NB4 (cell line): ENCODE results near the gene ZNF366.

Experiments used
- DNase-seq: peaks from one replicate; pipeline ENCODE4 v3.0.0; 2010; ENCODE audit warnings: low read depth
- H3K4me3 ChIP-seq: one replicate; pipeline ENCODE4 v1.5.1; 2011; ENCODE audit warnings: mild to moderate bottlenecking, low read depth, low read length, moderate library complexity
- CTCF ChIP-seq: IDR thresholded peaks from one replicate; pipeline ENCODE4 v1.5.1; 2012; ENCODE audit warnings: low read depth, low read length
- MYC ChIP-seq: IDR thresholded peaks from 2 replicates; pipeline ENCODE4 v1.6.1; 2011; ENCODE audit warnings: low read depth, low read length
- POLR2A ChIP-seq: IDR thresholded peaks from 2 replicates; pipeline ENCODE4 v1.6.1; 2011; ENCODE audit warnings: mild to moderate bottlenecking; ENCODE audit not compliant: insufficient read length; ENCODE audit errors: extremely low read depth
- TF ChIP-seq, protein P1 (sequence below): IDR thresholded peaks from 2 replicates; pipeline ENCODE4 v1.6.1; 2011; ENCODE audit warnings: low read depth, low read length

ZNF366 gene

DNA sequence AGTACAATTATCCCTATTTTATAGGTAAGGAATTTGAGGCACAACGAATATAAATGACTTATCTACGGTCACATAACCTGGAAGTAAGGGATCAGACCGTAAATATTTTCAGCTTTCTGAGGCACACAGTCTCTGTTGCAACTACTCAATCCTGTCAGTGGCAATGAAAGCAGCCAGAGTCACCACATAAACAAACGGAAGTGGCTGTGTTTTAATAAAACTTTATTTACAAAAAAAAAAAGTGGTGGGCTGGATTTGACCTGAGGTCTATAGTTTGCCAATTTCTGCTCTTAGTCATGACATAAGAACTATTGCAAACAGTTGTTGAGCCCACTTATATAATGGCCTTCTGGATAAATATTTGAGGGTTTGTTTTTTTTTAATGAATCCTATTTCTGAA lies 29.6 kb downstream of the ZNF366 start:
- DNase-seq, result no peak
- H3K4me3 ChIP-seq, result no peak overlapping the region
- TF ChIP-seq, protein P1, sequence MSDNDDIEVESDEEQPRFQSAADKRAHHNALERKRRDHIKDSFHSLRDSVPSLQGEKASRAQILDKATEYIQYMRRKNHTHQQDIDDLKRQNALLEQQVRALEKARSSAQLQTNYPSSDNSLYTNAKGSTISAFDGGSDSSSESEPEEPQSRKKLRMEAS, result no peak
- no peak for TF ChIP-seq MYC
- no peak for TF ChIP-seq CTCF
- no peak for TF ChIP-seq POLR2A

- TF ChIP-seq MYC, result no peak
- no peak for TF ChIP-seq CTCF
- no peak for TF ChIP-seq POLR2A
- TF ChIP-seq, protein P1, result no peak
Observed at GRCh38 chr5:72477176-72477575, 30.0 kb downstream of the ZNF366 start.

GRCh38 chr5:72476721-72477120 lies 30.5 kb downstream of the ZNF366 start:
- no peak for DNase-seq
- no peak for TF ChIP-seq CTCF
- TF ChIP-seq MYC, result no peak
- TF ChIP-seq, protein P1, result no peak
- TF ChIP-seq POLR2A, result no peak
- no peak overlapping the region for H3K4me3 ChIP-seq

More at GRCh38 chr5:72477176-72477575, 30.0 kb downstream of the ZNF366 start:
- H3K4me3 ChIP-seq, result no peak overlapping the region
- no peak for DNase-seq

DNA sequence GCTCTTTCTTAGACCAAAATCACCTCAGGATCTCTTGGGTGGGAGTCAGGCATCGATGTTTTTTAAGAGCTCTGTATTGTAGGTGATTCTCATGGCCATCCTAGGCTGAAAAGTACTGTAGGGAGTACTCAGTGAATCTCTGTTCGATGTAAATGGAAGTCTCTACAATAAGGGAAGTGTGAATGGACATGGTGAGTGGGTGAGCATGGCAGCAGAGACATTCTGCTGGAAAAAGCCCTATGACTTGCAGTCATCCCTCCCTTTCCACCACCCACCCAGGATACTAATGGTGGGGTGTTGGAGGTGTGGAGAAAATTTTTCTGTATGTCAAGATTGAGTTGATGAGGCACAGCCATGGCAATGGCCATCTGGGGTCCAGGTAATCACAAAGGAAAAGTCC lies 30.9 kb downstream of the ZNF366 start:
- DNase-seq, result no peak
- TF ChIP-seq MYC (no peak), CTCF (no peak)
- no peak overlapping the region for H3K4me3 ChIP-seq

- H3K4me3 ChIP-seq, result no peak overlapping the region
- TF ChIP-seq, protein P1, result no peak
- TF ChIP-seq CTCF, result no peak
- no peak for TF ChIP-seq MYC
- no peak for TF ChIP-seq POLR2A
- DNase-seq, result no peak
Observed at GRCh38 chr5:72474516-72474915, 32.7 kb downstream of the ZNF366 start.

DNA sequence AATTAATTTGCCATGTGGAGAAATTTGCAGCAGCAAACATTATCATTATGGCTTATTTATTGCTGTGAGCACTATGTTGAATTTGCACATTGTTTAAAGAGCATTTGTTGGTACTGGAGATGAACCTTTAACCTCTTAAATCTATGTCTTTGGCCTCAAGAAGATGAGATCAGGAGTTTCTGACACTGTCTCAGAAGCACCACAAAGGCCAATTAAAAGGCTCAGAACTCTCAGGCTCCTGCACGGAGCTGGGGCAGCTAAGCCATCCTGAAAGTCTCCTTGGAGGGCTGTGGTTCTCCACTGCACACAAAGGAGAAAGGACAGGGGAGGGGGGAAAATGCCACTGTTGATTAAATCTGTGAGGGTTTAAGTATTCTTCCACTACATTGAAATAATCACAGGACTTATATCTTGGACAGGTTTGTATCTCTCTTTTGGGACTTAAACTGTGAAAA lies 33.1 kb downstream of the ZNF366 start:
- H3K4me3 ChIP-seq, result no peak overlapping the region
- DNase-seq, result no peak

More for the DNA sequence above, 33.1 kb downstream of the ZNF366 start:
- TF ChIP-seq, protein P1, result no peak
- TF ChIP-seq POLR2A (no peak), MYC (no peak), CTCF (no peak)
